Skeletal muscle satellite cell (primary cell): ENCODE results near the gene LRRC3C.
"Not testable (repeated sequence)": the region's sequence is repeated elsewhere in the genome, so short reads cannot be mapped to it uniquely, and the experiment has no call there.

ENCODE experiments used
- H3K27me3 ChIP-seq: 2 replicates; pipeline ENCODE4 v1.7.0; 2013; ENCODE audit warnings: low read length; ENCODE audit not compliant: control insufficient read depth, insufficient read depth
- H3K36me3 ChIP-seq: 2 replicates; pipeline ENCODE4 v1.7.0; 2013; ENCODE audit warnings: mild to moderate bottlenecking, control low read depth, low read length; ENCODE audit not compliant: insufficient read depth
- H3K4me1 ChIP-seq: 2 replicates; pipeline ENCODE4 v1.7.0; 2013; ENCODE audit warnings: low read length; ENCODE audit not compliant: control insufficient read depth, insufficient read depth
- H3K4me2 ChIP-seq: 2 replicates; pipeline ENCODE4 v1.7.0; 2013; ENCODE audit warnings: mild to moderate bottlenecking, low read length
- H3K4me3 ChIP-seq: 2 replicates; pipeline ENCODE4 v1.7.0; 2013; ENCODE audit warnings: low read length
- H3K9ac ChIP-seq: 2 replicates; pipeline ENCODE4 v1.7.0; 2013; ENCODE audit warnings: mild to moderate bottlenecking, low read depth, low read length, moderate library complexity
- H3K9me3 ChIP-seq: replicated peaks from 2 replicates; pipeline ENCODE4 v1.7.0; 2013; ENCODE audit warnings: mild to moderate bottlenecking, control low read depth, low read length

LRRC3C gene

GRCh38 chr17:39938140-39938869, 10.8 kb downstream of the LRRC3C start:
- Histone ChIP-seq H3K4me1 (peaks cover 23% of the 10 kb centered on the region), H3K4me3 (no peak overlapping the region), H3K27me3 (peaks cover 5% of the 10 kb centered on the region), H3K9me3 (no peaks in the 10 kb centered on the region), H3K9ac (no peak overlapping the region), H3K36me3 (no peaks in the 10 kb centered on the region), H3K4me2 (no peak overlapping the region)

GRCh38 chr17:39939106-39939505, 11.6 kb downstream of the LRRC3C start:
- Histone ChIP-seq H3K4me2 (peak overlapping the region; percentile 57), H3K9ac (no peak overlapping the region), H3K27me3 (peaks cover 9% of the 10 kb centered on the region), H3K4me1 (peaks cover 23% of the 10 kb centered on the region), H3K4me3 (no peak overlapping the region), H3K36me3 (no peaks in the 10 kb centered on the region), H3K9me3 (no peaks in the 10 kb centered on the region)

- Histone ChIP-seq H3K27me3 (peaks cover 14% of the 10 kb centered on the region), H3K4me2 (peak overlapping the region; percentile 57), H3K4me1 (peaks cover 23% of the 10 kb centered on the region), H3K36me3 (no peaks in the 10 kb centered on the region), H3K9ac (peak overlapping the region; percentile 53), H3K9me3 (no peaks in the 10 kb centered on the region), H3K4me3 (peak overlapping the region; percentile 37)
Measured at GRCh38 chr17:39939588-39940419, 12.3 kb downstream of the LRRC3C start.

GRCh38 chr17:39943702-39944392, 16.3 kb downstream of the LRRC3C start:
- Histone ChIP-seq H3K27me3 (peaks cover 22% of the 10 kb centered on the region), H3K4me1 (peaks cover 14% of the 10 kb centered on the region), H3K9me3 (no peaks in the 10 kb centered on the region), H3K4me2 (no peak overlapping the region), H3K4me3 (no peak overlapping the region), H3K36me3 (no peaks in the 10 kb centered on the region), H3K9ac (no peak overlapping the region)

GRCh38 chr17:39944393-39944711, 16.8 kb downstream of the LRRC3C start:
- no peaks in the 10 kb centered on the region for H3K36me3 ChIP-seq
- peaks cover 22% of the 10 kb centered on the region for H3K27me3 ChIP-seq
- H3K9me3 ChIP-seq, result no peaks in the 10 kb centered on the region
- H3K9ac ChIP-seq, result no peak overlapping the region
- no peak overlapping the region for H3K4me2 ChIP-seq
- peaks cover 9% of the 10 kb centered on the region for H3K4me1 ChIP-seq
- H3K4me3 ChIP-seq, result no peak overlapping the region

GRCh38 chr17:39946551-39947330, 19.2 kb downstream of the LRRC3C start:
- no peak overlapping the region for H3K9ac ChIP-seq
- no peaks in the 10 kb centered on the region for H3K4me1 ChIP-seq
- no peaks in the 10 kb centered on the region for H3K36me3 ChIP-seq
- peaks cover 22% of the 10 kb centered on the region for H3K27me3 ChIP-seq
- H3K4me2 ChIP-seq, result no peak overlapping the region
- H3K4me3 ChIP-seq, result no peak overlapping the region
- H3K9me3 ChIP-seq, result no peaks in the 10 kb centered on the region

- H3K36me3 ChIP-seq, H3K4me1 ChIP-seq, H3K9me3 ChIP-seq, H3K4me3 ChIP-seq, H3K9ac ChIP-seq, H3K4me2 ChIP-seq: not testable (repeated sequence)
- peaks cover 17% of the 10 kb centered on the region for H3K27me3 ChIP-seq
Measured at GRCh38 chr17:39948489-39948828, 20.9 kb downstream of the LRRC3C start.

DNA sequence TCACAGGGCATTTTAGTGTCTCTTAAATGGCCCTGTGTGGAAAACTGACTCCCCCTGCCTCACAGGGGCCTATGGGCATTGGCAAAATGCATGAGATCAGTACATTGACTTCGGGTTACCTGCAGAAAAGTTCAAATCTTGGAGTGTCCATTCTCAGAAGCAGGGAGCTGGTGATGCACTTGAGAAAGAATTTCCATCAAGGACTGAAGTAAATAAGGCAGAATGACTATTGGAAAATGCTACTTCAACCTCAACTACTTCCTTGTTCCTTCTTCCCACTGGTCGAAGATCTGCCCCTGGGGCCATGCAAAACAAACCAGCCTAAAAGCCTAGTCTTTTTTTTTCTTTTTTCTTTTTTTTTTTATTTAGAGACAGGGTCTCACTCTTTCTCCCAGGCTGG, 21.5 kb downstream of the LRRC3C start:
- Histone ChIP-seq H3K4me2 (no peak overlapping the region), H3K4me1 (peaks cover 11% of the 10 kb centered on the region), H3K36me3 (no peaks in the 10 kb centered on the region), H3K4me3 (no peak overlapping the region), H3K27me3 (peaks cover 14% of the 10 kb centered on the region), H3K9me3 (no peaks in the 10 kb centered on the region), H3K9ac (no peak overlapping the region)

DNA sequence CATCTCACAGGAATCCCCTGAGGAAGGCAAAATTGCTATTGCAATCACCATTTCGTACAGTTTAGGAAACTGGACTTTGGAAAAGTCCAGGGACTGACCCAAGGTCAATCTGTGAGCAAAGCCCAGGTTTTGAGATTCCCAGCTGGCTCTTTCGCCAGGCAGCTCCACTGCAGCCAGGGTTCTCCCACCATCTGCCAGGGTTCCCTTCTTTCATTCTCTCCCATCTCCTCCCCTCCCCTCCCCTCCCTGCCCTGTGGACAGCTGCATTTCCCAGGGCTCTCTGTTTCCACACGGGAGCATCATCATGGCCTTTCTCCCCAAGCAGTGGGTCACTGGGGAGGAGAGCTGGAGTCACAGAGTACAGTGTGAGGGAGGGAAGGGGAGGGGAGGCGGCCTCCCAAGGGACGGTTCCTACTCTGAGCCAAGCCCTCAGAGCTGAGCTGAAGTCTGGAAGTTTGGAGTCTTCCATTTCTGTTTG, 23.4 kb downstream of the LRRC3C start:
- Histone ChIP-seq H3K36me3 (no peaks in the 10 kb centered on the region), H3K27me3 (peaks cover 6% of the 10 kb centered on the region), H3K4me1 (peaks cover 11% of the 10 kb centered on the region), H3K9ac (no peak overlapping the region), H3K9me3 (no peaks in the 10 kb centered on the region), H3K4me2 (no peak overlapping the region), H3K4me3 (no peak overlapping the region)

DNA sequence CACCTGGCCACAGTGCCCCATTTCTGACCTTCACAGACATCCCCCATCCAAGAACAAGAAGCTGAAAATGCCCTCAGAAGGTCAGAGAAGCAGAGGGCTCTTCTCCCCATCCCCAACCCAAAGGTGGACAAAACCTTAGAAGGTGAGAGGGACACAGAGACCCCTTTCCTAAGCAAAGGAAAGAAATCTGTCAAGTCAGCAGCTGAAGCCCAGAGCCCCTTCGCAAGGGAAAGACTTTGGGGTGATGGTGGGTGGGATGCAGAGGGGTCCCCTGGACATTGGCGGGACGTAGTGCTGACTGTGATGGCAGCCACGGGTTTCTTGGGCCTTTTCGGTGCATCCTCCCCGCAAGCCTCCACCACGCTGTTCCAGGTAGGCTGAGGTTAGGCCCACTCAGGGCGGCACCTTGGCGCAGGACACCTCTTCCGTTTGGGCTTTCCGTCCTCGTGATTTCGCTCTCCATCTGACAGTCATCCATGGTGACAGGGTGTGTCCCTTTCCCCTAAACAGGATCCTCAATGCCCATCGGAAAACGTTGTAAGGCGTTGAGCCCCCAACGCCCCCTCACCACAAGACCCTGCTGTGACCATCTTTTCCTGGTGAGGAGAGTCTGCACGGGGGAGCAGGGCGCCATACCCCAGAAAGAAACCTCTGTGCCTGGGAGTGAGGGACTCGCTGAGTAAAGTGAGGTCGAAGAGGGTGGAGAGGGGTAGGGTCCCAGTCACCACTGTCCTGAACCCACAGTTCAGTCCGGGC, 24.6 kb downstream of the LRRC3C start:
- Histone ChIP-seq H3K27me3 (no peaks in the 10 kb centered on the region), H3K4me3 (peak overlapping the region; percentile 48), H3K9ac (peak overlapping the region; percentile 4), H3K9me3 (no peaks in the 10 kb centered on the region), H3K4me2 (peak overlapping the region; percentile 76), H3K4me1 (peaks cover 11% of the 10 kb centered on the region), H3K36me3 (no peaks in the 10 kb centered on the region)
